AG09309 (cell line): Measurements from ENCODE around the gene STK36.

Source experiments
- DNase-seq: peaks from one replicate; pipeline ENCODE4 v3.0.0-alpha.2; 2010; ENCODE audit warnings: low read depth
- H3K4me3 ChIP-seq: 2 replicates; pipeline ENCODE4 v1.5.1; 2011; ENCODE audit warnings: mild to moderate bottlenecking, low read depth, low read length, moderate library complexity; ENCODE audit not compliant: control insufficient read depth
- CTCF ChIP-seq: IDR thresholded peaks from 2 replicates; pipeline ENCODE4 v1.5.1; 2011; ENCODE audit warnings: mild to moderate bottlenecking, low read depth, low read length, inconsistent platforms; ENCODE audit not compliant: insufficient read depth, control insufficient read depth; ENCODE audit errors: missing control alignments

Gene STK36

GRCh38 chr2:218716070-218716469 is 44.2 kb downstream of the STK36 start:
- H3K4me3 ChIP-seq: no peak overlapping the region
- DNase-seq: no peak
- TF ChIP-seq CTCF: no peak

GRCh38 chr2:218717262-218717661 is 45.4 kb downstream of the STK36 start:
- DNase-seq: no peak
- TF ChIP-seq CTCF: no peak
- no peak overlapping the region for H3K4me3 ChIP-seq

GRCh38 chr2:218718058-218718457 is 46.2 kb downstream of the STK36 start:
- H3K4me3 ChIP-seq: no peak overlapping the region
- TF ChIP-seq CTCF: no peak
- DNase-seq: no peak

- TF ChIP-seq CTCF: no peak
- DNase-seq: no peak
- no peak overlapping the region for H3K4me3 ChIP-seq
Measured at GRCh38 chr2:218719457-218719856, 47.6 kb downstream of the STK36 start.

- TF ChIP-seq CTCF: no peak
- H3K4me3 ChIP-seq: no peak overlapping the region
- DNase-seq: no peak
Measured at GRCh38 chr2:218720048-218721041, 48.5 kb downstream of the STK36 start.

- no peak overlapping the region for H3K4me3 ChIP-seq
- no peak for TF ChIP-seq CTCF
- no peak for DNase-seq
Measured at GRCh38 chr2:218721488-218721887, 49.6 kb downstream of the STK36 start.
